ENCODE measurements around the gene ARAP2. TPM values are rescaled to one million over a fixed set of nuclear protein-coding genes. Genes with fewer than 3 reads are reported as not detected.

ARAP2 gene
- total and polyA plus RNA-seq, 2 experiments from 2014 or later: 0.92 to 4.8 TPM

GRCh38 chr4:36280555-36280954, 36.2 kb upstream of the ARAP2 start:
- H4K20me1 ChIP-seq (replicated peaks; ENCODE audit: insufficient read depth): no peaks in the 10 kb centered on the region
- H3K4me3 ChIP-seq: no peak overlapping the region
- no peaks in the 10 kb centered on the region for H3F3A ChIP-seq (replicated peaks; ENCODE audit: low read depth)
- peak overlapping the region; percentile 80; the same call in 1 of the 2 replicates for H2AFZ ChIP-seq
- H3K79me2 ChIP-seq (replicated peaks; ENCODE audit: insufficient read depth): no peaks in the 10 kb centered on the region
- Mint-ChIP-seq H3K4me3 (no peak overlapping the region), H3K27me3 (ENCODE audit: insufficient read depth, low read depth, poor library complexity) (no peaks in the 10 kb centered on the region), H3K27ac (no peak overlapping the region), H3K36me3 (ENCODE audit: low read depth) (no peaks in the 10 kb centered on the region), H3K9me3 (no peaks in the 10 kb centered on the region), H3K4me1 (peaks cover 5% of the 10 kb centered on the region; the same call in 2 of the 3 replicates)
- H3K27me3 ChIP-seq (ENCODE audit: insufficient read depth): no peaks in the 10 kb centered on the region
- no peaks in the 10 kb centered on the region for H3K36me3 ChIP-seq (ENCODE audit: insufficient read depth)
- H3K4me2 ChIP-seq: no peak overlapping the region
- TF ChIP-seq CTCF (conservative IDR thresholded peaks at IDR 0.05; ENCODE audit: low read depth in 2 of 2) (peak in 1 of 2 experiments; percentile 24; a peak in 1 of 4 replicates), EZH2 (IDR thresholded peaks at IDR 0.05; ENCODE audit: low read depth, unreplicated experiment) (no peak)
- ATAC-seq (peak; percentile 94), DNase-seq (ENCODE audit: low spot score) (peak; percentile 30)
- H3K4me1 ChIP-seq (ENCODE audit: insufficient read depth): no peaks in the 10 kb centered on the region
- H3K27ac ChIP-seq (ENCODE audit: low read depth): no peak overlapping the region
- no peaks in the 10 kb centered on the region for H3K9me2 ChIP-seq (ENCODE audit: insufficient read depth)

- Histone ChIP-seq H3K27me3 (ENCODE audit: insufficient read depth) (no peaks in the 10 kb centered on the region), H2AFZ (no peak overlapping the region), H3K4me3 (no peak overlapping the region), H3K36me3 (ENCODE audit: insufficient read depth) (no peaks in the 10 kb centered on the region), H3K27ac (ENCODE audit: low read depth) (no peak overlapping the region), H3K9me2 (ENCODE audit: insufficient read depth) (no peaks in the 10 kb centered on the region), H3K79me2 (replicated peaks; ENCODE audit: insufficient read depth) (no peaks in the 10 kb centered on the region), H4K20me1 (replicated peaks; ENCODE audit: insufficient read depth) (no peaks in the 10 kb centered on the region), H3K4me2 (no peak overlapping the region), H3K4me1 (ENCODE audit: insufficient read depth) (no peaks in the 10 kb centered on the region), H3F3A (replicated peaks; ENCODE audit: low read depth) (no peaks in the 10 kb centered on the region)
- Mint-ChIP-seq H3K27ac (no peak overlapping the region), H3K27me3 (ENCODE audit: insufficient read depth, low read depth, poor library complexity) (no peaks in the 10 kb centered on the region), H3K9me3 (no peaks in the 10 kb centered on the region), H3K4me3 (no peak overlapping the region), H3K36me3 (ENCODE audit: low read depth) (no peaks in the 10 kb centered on the region), H3K4me1 (peaks cover 5% of the 10 kb centered on the region; the same call in 2 of the 3 replicates)
- ATAC-seq (no peak), DNase-seq (ENCODE audit: low spot score) (no peak)
- TF ChIP-seq REST (IDR thresholded peaks at IDR 0.05; ENCODE audit: unreplicated experiment) (no peak), ETS1 (IDR thresholded peaks at IDR 0.05) (no peak), ZNF462 (CRISPR knock-in tag; IDR thresholded peaks at IDR 0.05) (no peak), EZH2phosphoT487 (IDR thresholded peaks at IDR 0.05; ENCODE audit: unreplicated experiment) (no peak), POLR2AphosphoS5 (IDR thresholded peaks at IDR 0.05; ENCODE audit: low read depth) (no peak)
These were observed 34.5 kb upstream of the ARAP2 start for GRCh38 chr4:36278789-36279188.

Measured in GM23338 (cell line).